IMR-90 (cell line): ENCODE measurements around the gene ICAM5. TPM values are rescaled to one million over a fixed set of nuclear protein-coding genes. Genes with fewer than 3 reads are reported as not detected.

Experiments
- ATAC-seq: fragments of 200-7000 bp; cut with Tn5 transposase; 2 replicates; pipeline ENCODE4 v1.9.1; 2020; ENCODE audit warnings: low read depth, mild to moderate bottlenecking, moderate library complexity
- BruUV-seq: library from RNA; stranded (reverse); fragments of 400-500 nt; replicated peaks from 2 replicates; lab custom pipeline; 2021; lab: Mats Ljungman, UMichigan
- CTCF ChIA-PET: fragments of 300-600 bp; formaldehyde crosslinking; extraction: SDS; loops from one replicate; lab custom pipeline; 2021; ENCODE audit warnings: antibody characterized with exemption; lab: Yijun Ruan, JAX
- POLR2A ChIA-PET: fragments of 300-600 bp; sonication (Branson Sonifier 250); formaldehyde crosslinking; loops from one replicate; lab custom pipeline; 2022; ENCODE audit warnings: antibody characterized with exemption; ENCODE audit not compliant: unreplicated experiment; lab: Charles Lee
- DNase-seq: peaks from one replicate; pipeline ENCODE4 v3.0.0; 2013
- H2AFZ ChIP-seq: replicated peaks from 2 replicates; pipeline ENCODE3; 2013; ENCODE audit warnings: low read length, mild to moderate bottlenecking; ENCODE audit not compliant: poor library complexity
- H2AK5ac ChIP-seq: 2 replicates; pipeline ENCODE4 v1.6.1; 2013; ENCODE audit warnings: low read depth, low read length, inconsistent platforms
- H2AK9ac ChIP-seq: replicated peaks from 2 replicates; pipeline ENCODE3; 2013; ENCODE audit warnings: mild to moderate bottlenecking, low read depth, low read length, moderate library complexity; ENCODE audit not compliant: poor library complexity
- H2BK120ac ChIP-seq: 2 replicates; pipeline ENCODE4 v1.6.1; 2013; ENCODE audit warnings: low read depth, low read length, inconsistent platforms
- H2BK15ac ChIP-seq: 3 replicates; pipeline ENCODE4 v1.6.1; 2013; ENCODE audit warnings: low read depth, low read length, inconsistent platforms
- H2BK20ac ChIP-seq: 2 replicates; pipeline ENCODE4 v1.6.1; 2013; ENCODE audit warnings: low read depth, mild to moderate bottlenecking, inconsistent platforms, low read length, moderate library complexity
- H2BK5ac ChIP-seq: 2 replicates; pipeline ENCODE4 v1.6.1; 2013; ENCODE audit warnings: mild to moderate bottlenecking, low read depth, low read length, inconsistent platforms; ENCODE audit not compliant: poor library complexity, severe bottlenecking
- H3K14ac ChIP-seq: replicated peaks from 2 replicates; pipeline ENCODE4 v1.6.1; 2013; ENCODE audit warnings: low read depth, low read length, inconsistent platforms
- H3K18ac ChIP-seq: 2 replicates; pipeline ENCODE4 v1.6.1; 2013; ENCODE audit warnings: low read depth, low read length, control low read depth
- H3K23ac ChIP-seq: 2 replicates; pipeline ENCODE4 v1.6.1; 2013; ENCODE audit warnings: low read depth, low read length, inconsistent platforms
- H3K27ac ChIP-seq: 2 replicates; pipeline ENCODE4 v1.5.1; 2013; ENCODE audit warnings: mild to moderate bottlenecking, control low read depth, low read length; ENCODE audit not compliant: insufficient read depth
- H3K27me3 ChIP-seq: 2 replicates; pipeline ENCODE4 v1.6.1; 2013; ENCODE audit warnings: low read length; ENCODE audit not compliant: control insufficient read depth, insufficient read depth
- H3K36me3 ChIP-seq: 2 replicates; pipeline ENCODE4 v1.6.1; 2013; ENCODE audit warnings: low read length, mixed read lengths; ENCODE audit not compliant: control insufficient read depth, insufficient read depth
- H3K4ac ChIP-seq: 2 replicates; pipeline ENCODE4 v1.6.1; 2013; ENCODE audit warnings: low read depth, low read length, inconsistent platforms
- H3K4me1 ChIP-seq: 2 replicates; pipeline ENCODE4 v1.6.1; 2013; ENCODE audit warnings: low read length, mixed read lengths; ENCODE audit not compliant: control insufficient read depth, insufficient read depth
- H3K4me2 ChIP-seq: 2 replicates; pipeline ENCODE4 v1.6.1; 2013; ENCODE audit warnings: low read depth, mild to moderate bottlenecking, control low read depth, low read length, moderate library complexity
- H3K4me3 ChIP-seq: 2 replicates; pipeline ENCODE4 v1.5.1; 2013; ENCODE audit warnings: low read depth, mild to moderate bottlenecking, control low read depth, low read length, moderate library complexity; ENCODE audit not compliant: insufficient read depth
- H3K56ac ChIP-seq: 2 replicates; pipeline ENCODE4 v1.6.1; 2013; ENCODE audit warnings: low read length, inconsistent platforms; ENCODE audit not compliant: insufficient read depth; ENCODE audit errors: extremely low read depth
- H3K79me1 ChIP-seq, 2 experiments: 2 replicates each; pipeline ENCODE4 v1.6.1; 2013; ENCODE audit warnings: low read length in 2 of 2, inconsistent platforms in 1 of 2, low read depth in 1 of 2
- H3K9ac ChIP-seq: 2 replicates; pipeline ENCODE4 v1.6.1; 2013; ENCODE audit warnings: low read depth, low read length, control low read depth
- H3K9me1 ChIP-seq: 2 replicates; pipeline ENCODE4 v1.6.1; 2013; ENCODE audit warnings: low read length, inconsistent platforms; ENCODE audit not compliant: insufficient read depth
- H3K9me3 ChIP-seq: 2 replicates; pipeline ENCODE4 v1.6.1; 2013; ENCODE audit warnings: low read length; ENCODE audit not compliant: control insufficient read depth, insufficient read depth
- H4K20me1 ChIP-seq: 2 replicates; pipeline ENCODE4 v1.6.1; 2013; ENCODE audit warnings: low read length, inconsistent platforms; ENCODE audit not compliant: insufficient read depth
- H4K5ac ChIP-seq: 2 replicates; pipeline ENCODE4 v1.6.1; 2013; ENCODE audit warnings: mild to moderate bottlenecking, low read depth, low read length, control low read depth
- H4K8ac ChIP-seq, 2 experiments: 2 replicates each; pipeline ENCODE4 v1.6.1; 2013; ENCODE audit warnings: low read depth in 2 of 2, low read length in 2 of 2, control low read depth in 1 of 2, inconsistent platforms in 1 of 2
- H4K91ac ChIP-seq: 2 replicates; pipeline ENCODE4 v1.6.1; 2013; ENCODE audit warnings: low read depth, low read length, inconsistent platforms; ENCODE audit not compliant: insufficient read depth
- BHLHE40 ChIP-seq: fragments of 150-350 bp; IDR thresholded peaks from 2 replicates; pipeline ENCODE4 v1.6.1; 2016; ENCODE audit warnings: mild to moderate bottlenecking, low read depth, low read length
- FOS ChIP-seq: fragments of 150-350 bp; IDR thresholded peaks from 2 replicates; pipeline ENCODE4 v1.6.1; 2016; ENCODE audit warnings: low read depth, low read length
- MAFK ChIP-seq: IDR thresholded peaks from 2 replicates; pipeline ENCODE4 v1.6.1; 2012; ENCODE audit warnings: low read depth, low read length, improper control_type of control experiment
- MAZ ChIP-seq: IDR thresholded peaks from 2 replicates; pipeline ENCODE4 v1.6.1; 2012; ENCODE audit warnings: low read depth, mild to moderate bottlenecking, low read length, improper control_type of control experiment, moderate library complexity, borderline replicate concordance
- MXI1 ChIP-seq: IDR thresholded peaks from 2 replicates; pipeline ENCODE4 v1.6.1; 2012; ENCODE audit warnings: low read depth, mild to moderate bottlenecking, low read length, moderate library complexity, borderline replicate concordance
- RAD21 ChIP-seq: IDR thresholded peaks from 2 replicates; pipeline ENCODE4 v1.6.1; 2012; ENCODE audit warnings: low read length, improper control_type of control experiment
- RCOR1 ChIP-seq: IDR thresholded peaks from 2 replicates; pipeline ENCODE4 v1.6.1; 2012; ENCODE audit warnings: mild to moderate bottlenecking, low read length, improper control_type of control experiment; ENCODE audit not compliant: insufficient replicate concordance
- RFX5 ChIP-seq: IDR thresholded peaks from 2 replicates; pipeline ENCODE4 v1.8.0; 2012; ENCODE audit warnings: low read depth, mild to moderate bottlenecking, low read length, moderate library complexity
- WGBS, 2 experiments: methylation state at CpG; one replicate each; pipeline versions ENCODE4 v1.1.5 to v1.1.7; 2013; ENCODE audit warnings: missing lambda C conversion rate in 2 of 2; ENCODE audit not compliant: insufficient read length in 1 of 2; ENCODE audit errors: extremely low coverage in 2 of 2; 5-methylcytosine and 5-hydroxymethylcytosine counted together
- dilution Hi-C: fragments of 300-500 bp; cut with HindIII; formaldehyde crosslinking; loops from one replicate; pipeline ENCODE4 v1.14.3; 2018; ENCODE audit warnings: low sequenced_read_pairs; ENCODE audit not compliant: unreplicated experiment
- in situ Hi-C: fragments of 300-500 bp; cut with MboI; formaldehyde crosslinking; loops from 3 replicates; pipeline ENCODE4 v1.14.3; 2019; ENCODE audit warnings: low sequenced_read_pairs, inconsistent platforms, mixed read lengths
- intact Hi-C: fragments of 100-400 bp; cut with micrococcal nuclease; formaldehyde crosslinking; loops from 2 replicates; pipeline ENCODE4 v1.10.0; 2022
- polyA plus RNA-seq, 3 experiments: library from polyadenylated mRNA; depleted of rRNA; stranded (reverse); fragments of >200 nt; gene quantifications; 2 replicates each; pipeline ENCODE4 v1.2.3, GENCODE V29; 2012; ENCODE audit warnings: low replicate concordance in 1 of 3
- total RNA-seq: library from RNA; depleted of rRNA; stranded (reverse); fragments of >200 nt; gene quantifications from 2 replicates; pipeline ENCODE4 v1.2.3, GENCODE V29; 2012

ICAM5 gene
- total and polyA plus RNA-seq, 2 of the 4 experiments (the other 2 are of a cell fraction) = 3.0 to 23.9 TPM

GRCh38 chr19:10260141-10260584, 29.6 kb upstream of the ICAM5 start:
- TF ChIP-seq BHLHE40 (no peak), FOS (no peak), RFX5 (no peak), RAD21 (no peak), MAZ (no peak), MAFK (no peak), MXI1 (no peak), RCOR1 (no peak)
- H3K27me3 ChIP-seq = no peaks in the 10 kb centered on the region
- H2AK9ac ChIP-seq = peak overlapping the region; percentile 70
- ChIA-PET CTCF (interaction anchor here (0.6 to 2.5 kb wide), 4 partner anchors 10 to 329 kb away, joined by 4 to 9 read pairs (median 6); no protein-coding TSS in a partner anchor), POLR2A (no interaction called here)
- H3K4ac ChIP-seq = no peak overlapping the region
- peaks cover 30% of the 10 kb centered on the region for H3K36me3 ChIP-seq
- no peak overlapping the region for H3K9ac ChIP-seq
- intact Hi-C loops (no loop called here), in situ Hi-C loops (loop anchor here (5.0 kb wide), 1 partner anchor 127 kb away; no protein-coding TSS in a partner anchor), dilution Hi-C loops (no loop called here)
- BruUV-seq = no TSS peak
- ATAC-seq (no peak), DNase-seq (no peak)
- no peak overlapping the region for H4K5ac ChIP-seq
- no peak overlapping the region for H3K4me3 ChIP-seq
- peaks cover 3 to 4% of the 10 kb centered on the region in 2 experiments; a peak in 2 of 4 replicates for H3K79me1 ChIP-seq
- no peak overlapping the region for H2BK5ac ChIP-seq
- 100% methylated on average over 1 of the region's 8 CpGs; no CpG with 5 or more reads in 1 of the 2 experiments for WGBS, 2 experiments
- H2AK5ac ChIP-seq = no peak overlapping the region
- H3K23ac ChIP-seq = no peak overlapping the region
- no peak overlapping the region for H2BK15ac ChIP-seq
- H4K91ac ChIP-seq = no peak overlapping the region
- no peak overlapping the region for H3K4me2 ChIP-seq
- no peak overlapping the region for H2AFZ ChIP-seq
- no peak overlapping the region for H3K56ac ChIP-seq
- H4K20me1 ChIP-seq = no peaks in the 10 kb centered on the region
- H3K9me3 ChIP-seq = no peaks in the 10 kb centered on the region
- no peak overlapping the region for H4K8ac ChIP-seq
- no peak overlapping the region for H3K14ac ChIP-seq
- H3K27ac ChIP-seq = no peak overlapping the region
- no peaks in the 10 kb centered on the region for H3K9me1 ChIP-seq
- no peak overlapping the region for H2BK120ac ChIP-seq
- H3K4me1 ChIP-seq = no peaks in the 10 kb centered on the region
- H3K18ac ChIP-seq = no peak overlapping the region
- H2BK20ac ChIP-seq = no peak overlapping the region
